Neural crest cell (in vitro differentiated cells): ENCODE data around the gene IL1R1. TPM values are rescaled to one million over a fixed set of nuclear protein-coding genes. Genes with fewer than 3 reads are reported as not detected.
"Not testable (repeated sequence)": the region's sequence is repeated elsewhere in the genome, so short reads cannot be mapped to it uniquely, and the experiment has no call there.

Experiments
- DNase-seq: peaks from one replicate; pipeline ENCODE4 v3.0.0; 2021; ENCODE audit warnings: low read depth, mixed read lengths, low spot score
- H3K27ac Mint-ChIP-seq: one replicate; pipeline ENCODE4 v1.8.0; 2021; ENCODE audit warnings: mild to moderate bottlenecking, mixed read lengths; ENCODE audit not compliant: unreplicated experiment
- H3K27me3 Mint-ChIP-seq: 2 replicates; pipeline ENCODE4 v1.8.0; 2021; ENCODE audit warnings: low read depth, mild to moderate bottlenecking, mixed read lengths
- H3K36me3 Mint-ChIP-seq: 2 replicates; pipeline ENCODE4 v1.8.0; 2021; ENCODE audit warnings: low read depth, mild to moderate bottlenecking, mixed read lengths
- H3K4me1 Mint-ChIP-seq: 2 replicates; pipeline ENCODE4 v1.8.0; 2021; ENCODE audit warnings: mixed read lengths
- H3K4me3 Mint-ChIP-seq: one replicate; pipeline ENCODE4 v1.8.0; 2021; ENCODE audit warnings: mild to moderate bottlenecking, mixed read lengths
- H3K9me3 Mint-ChIP-seq: 2 replicates; pipeline ENCODE4 v1.8.0; 2021; ENCODE audit warnings: mixed read lengths
- total RNA-seq: library from RNA; stranded (reverse); gene quantifications from 2 replicates; pipeline ENCODE4 v1.2.1, GENCODE V29; 2021
- TF ChIP-seq, protein P1 (sequence below): fragments of 200-600 bp; sonication (generic); conservative IDR thresholded peaks from 2 replicates; pipeline ENCODE4 v1.5.0; 2021; ENCODE audit warnings: antibody characterized with exemption, mild to moderate bottlenecking

Gene IL1R1
- total RNA-seq, 1 donor from 2014 or later: 0.14 TPM

DNA sequence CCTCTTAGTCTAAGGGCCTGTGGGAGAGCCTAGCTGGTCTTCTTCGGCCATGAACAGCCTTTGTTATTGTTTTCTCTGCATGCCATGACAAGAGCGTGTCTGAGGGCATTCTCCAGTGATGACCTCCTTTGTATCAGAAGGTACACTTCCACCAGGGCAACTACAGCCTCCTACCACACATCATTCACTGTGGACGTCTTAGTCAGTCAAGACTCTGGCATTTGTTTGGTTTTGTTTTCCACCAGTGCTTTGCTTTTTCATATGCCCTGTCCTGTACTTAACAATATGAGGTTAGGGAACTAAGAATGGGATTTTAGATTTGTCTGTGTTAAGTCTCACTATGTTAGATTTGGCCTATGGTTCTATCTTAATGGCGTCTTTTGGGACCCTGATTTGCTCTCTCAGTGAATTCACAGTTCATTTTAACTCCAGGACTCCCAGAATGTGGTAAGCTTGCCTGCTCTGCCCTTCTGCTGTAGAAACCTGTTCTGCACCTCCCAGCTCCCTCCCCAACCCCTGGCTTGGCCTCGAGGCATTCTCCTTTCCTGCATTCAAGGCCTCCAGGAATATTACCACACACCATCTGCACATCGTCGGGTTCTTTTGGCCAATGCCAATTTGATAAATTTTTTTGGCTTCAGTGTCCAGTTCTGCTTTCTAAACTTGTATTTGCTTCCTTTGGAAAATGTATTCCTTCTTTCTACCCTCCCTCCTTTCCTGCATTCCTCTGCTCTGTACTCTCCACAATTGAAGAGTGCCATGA, 42.8 kb upstream of the IL1R1 start:
- H3K27me3 Mint-ChIP-seq: no peaks in the 10 kb centered on the region
- H3K4me3 Mint-ChIP-seq: no peak overlapping the region
- TF ChIP-seq, protein P1, sequence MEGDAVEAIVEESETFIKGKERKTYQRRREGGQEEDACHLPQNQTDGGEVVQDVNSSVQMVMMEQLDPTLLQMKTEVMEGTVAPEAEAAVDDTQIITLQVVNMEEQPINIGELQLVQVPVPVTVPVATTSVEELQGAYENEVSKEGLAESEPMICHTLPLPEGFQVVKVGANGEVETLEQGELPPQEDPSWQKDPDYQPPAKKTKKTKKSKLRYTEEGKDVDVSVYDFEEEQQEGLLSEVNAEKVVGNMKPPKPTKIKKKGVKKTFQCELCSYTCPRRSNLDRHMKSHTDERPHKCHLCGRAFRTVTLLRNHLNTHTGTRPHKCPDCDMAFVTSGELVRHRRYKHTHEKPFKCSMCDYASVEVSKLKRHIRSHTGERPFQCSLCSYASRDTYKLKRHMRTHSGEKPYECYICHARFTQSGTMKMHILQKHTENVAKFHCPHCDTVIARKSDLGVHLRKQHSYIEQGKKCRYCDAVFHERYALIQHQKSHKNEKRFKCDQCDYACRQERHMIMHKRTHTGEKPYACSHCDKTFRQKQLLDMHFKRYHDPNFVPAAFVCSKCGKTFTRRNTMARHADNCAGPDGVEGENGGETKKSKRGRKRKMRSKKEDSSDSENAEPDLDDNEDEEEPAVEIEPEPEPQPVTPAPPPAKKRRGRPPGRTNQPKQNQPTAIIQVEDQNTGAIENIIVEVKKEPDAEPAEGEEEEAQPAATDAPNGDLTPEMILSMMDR: no peak
- H3K9me3 Mint-ChIP-seq: peaks cover 8% of the 10 kb centered on the region
- DNase-seq: no peak
- no peaks in the 10 kb centered on the region for H3K36me3 Mint-ChIP-seq
- no peaks in the 10 kb centered on the region for H3K4me1 Mint-ChIP-seq
- H3K27ac Mint-ChIP-seq: no peak overlapping the region

DNA sequence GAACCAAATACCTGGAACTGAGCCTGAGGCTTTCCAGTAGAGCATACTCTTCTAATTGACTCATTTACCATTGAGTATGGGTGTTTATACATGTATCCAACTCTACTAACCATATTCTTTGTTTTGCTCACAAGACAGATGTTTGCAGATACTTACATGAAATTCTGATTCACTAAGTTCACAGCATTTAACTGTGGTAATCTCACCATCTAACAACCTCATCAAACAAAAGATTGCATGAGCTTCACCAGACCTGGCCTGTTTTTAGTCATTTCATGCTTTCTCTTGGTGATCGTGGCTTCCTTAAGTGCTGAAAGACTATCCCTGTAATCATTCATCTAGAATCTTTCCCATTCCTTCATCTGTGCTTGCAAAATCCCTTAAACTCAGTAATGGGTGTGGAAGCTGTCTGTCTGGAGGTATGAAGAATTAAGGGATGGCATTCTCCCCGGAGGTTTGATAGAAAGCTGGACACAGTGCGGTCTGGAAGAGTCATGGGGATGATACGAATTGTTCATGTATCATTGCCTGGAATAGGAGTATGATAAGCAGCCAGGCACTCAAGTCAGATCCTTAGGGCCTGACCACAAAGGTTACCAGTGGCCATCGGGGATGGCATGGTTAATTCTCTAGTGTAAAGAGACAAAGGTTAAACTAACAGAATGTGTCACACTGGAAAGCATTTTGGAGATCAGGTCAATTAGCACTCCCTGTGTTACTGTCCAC, 42.0 kb upstream of the IL1R1 start:
- Mint-ChIP-seq H3K27me3 (no peaks in the 10 kb centered on the region), H3K9me3 (peaks cover 8% of the 10 kb centered on the region), H3K4me1 (no peaks in the 10 kb centered on the region), H3K27ac (no peak overlapping the region), H3K36me3 (no peaks in the 10 kb centered on the region), H3K4me3 (no peak overlapping the region)
- DNase-seq: no peak
- TF ChIP-seq, protein P1: no peak

DNA sequence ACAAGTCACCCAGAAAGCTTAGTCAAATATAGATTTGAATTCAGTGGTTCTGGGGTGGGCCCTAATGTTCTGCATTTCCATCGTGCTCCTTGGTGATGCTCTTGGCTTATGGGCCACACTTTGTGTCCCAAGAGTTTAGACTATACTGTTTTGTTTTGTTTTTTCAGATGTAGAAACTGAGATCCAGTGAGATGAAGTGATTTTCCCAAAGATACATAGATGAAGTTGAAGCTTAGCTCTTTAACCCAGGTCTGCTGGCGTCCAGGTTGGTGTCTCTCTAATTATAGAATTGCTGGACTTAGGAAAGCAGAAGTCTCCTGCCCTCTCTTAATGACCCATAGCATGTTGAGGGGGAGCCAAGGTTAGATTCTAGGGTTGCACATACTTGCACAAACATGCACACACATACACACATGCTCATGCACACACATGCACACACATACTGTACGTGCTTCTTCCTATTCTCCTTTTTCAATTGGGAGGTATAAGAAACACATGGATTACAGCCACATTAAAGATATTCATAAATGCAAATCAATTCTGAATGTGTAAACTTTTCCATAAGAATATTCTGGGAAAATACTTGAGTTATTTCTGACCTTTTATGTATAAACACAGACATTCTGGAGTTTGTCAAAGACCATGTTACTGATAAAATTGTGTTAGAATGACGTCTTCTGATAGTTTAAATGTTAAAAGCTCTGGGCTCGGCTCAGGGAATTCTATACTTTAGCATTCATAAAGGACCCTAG, 41.3 kb upstream of the IL1R1 start:
- no peaks in the 10 kb centered on the region for H3K4me1 Mint-ChIP-seq
- peaks cover 8% of the 10 kb centered on the region for H3K9me3 Mint-ChIP-seq
- no peaks in the 10 kb centered on the region for H3K27me3 Mint-ChIP-seq
- H3K4me3 Mint-ChIP-seq: no peak overlapping the region
- H3K36me3 Mint-ChIP-seq: no peaks in the 10 kb centered on the region
- DNase-seq: no peak
- H3K27ac Mint-ChIP-seq: no peak overlapping the region
- TF ChIP-seq, protein P1: no peak

DNA sequence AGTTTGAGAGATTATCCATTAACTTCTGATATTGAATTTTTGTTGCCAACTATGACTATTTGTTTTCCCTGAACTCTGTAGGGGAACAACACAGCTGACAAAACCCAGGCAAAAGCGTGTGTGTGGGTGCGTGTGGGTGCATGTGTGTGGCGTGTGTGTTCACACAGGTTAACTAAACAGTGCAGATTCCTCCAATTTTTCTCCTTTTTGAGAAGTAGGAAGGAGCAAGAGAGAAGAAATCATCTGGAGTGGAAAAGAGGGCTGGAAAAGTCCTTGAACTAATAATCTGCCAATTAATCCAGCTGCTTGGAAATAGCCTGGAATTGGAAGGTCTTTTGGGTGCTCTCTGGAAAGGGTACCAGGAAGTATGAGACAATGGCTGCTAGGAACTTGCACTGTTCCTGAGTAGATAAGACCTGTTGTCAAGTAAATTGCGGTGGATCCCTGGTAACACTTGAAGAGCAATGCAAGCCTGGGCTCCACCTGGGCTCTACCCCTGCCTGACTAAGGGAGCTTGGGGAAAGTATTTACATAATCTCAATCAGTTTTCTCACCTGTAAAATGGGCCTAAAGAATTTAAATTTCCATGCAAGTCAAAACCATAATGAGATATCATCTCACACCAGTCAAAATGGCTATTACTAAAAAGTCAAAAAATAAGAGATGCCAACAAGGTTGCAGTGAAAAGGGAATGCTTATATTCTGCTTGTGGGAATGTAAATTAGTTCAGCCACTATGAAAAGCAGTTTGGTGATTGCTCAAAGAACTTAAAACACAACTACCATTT, 40.5 kb upstream of the IL1R1 start:
- H3K4me3 Mint-ChIP-seq: no peak overlapping the region
- no peak overlapping the region for H3K27ac Mint-ChIP-seq
- H3K27me3 Mint-ChIP-seq: no peaks in the 10 kb centered on the region
- H3K36me3 Mint-ChIP-seq: no peaks in the 10 kb centered on the region
- no peaks in the 10 kb centered on the region for H3K4me1 Mint-ChIP-seq
- H3K9me3 Mint-ChIP-seq: peaks cover 8% of the 10 kb centered on the region
- no peak for DNase-seq
- TF ChIP-seq, protein P1: no peak

DNA sequence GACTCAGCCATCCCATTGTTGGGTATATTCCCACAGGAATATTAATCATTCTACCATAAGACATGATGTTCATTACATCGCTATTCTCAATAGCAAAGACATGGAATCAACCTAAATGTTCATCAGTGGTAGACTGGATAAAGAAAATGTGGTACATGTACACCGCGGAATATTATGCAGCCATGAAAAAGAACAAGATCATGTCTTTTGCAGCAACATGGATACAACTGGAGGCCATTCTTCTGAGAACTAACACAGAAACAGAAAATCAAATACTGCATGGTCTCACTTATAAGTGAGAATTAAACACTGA, 40.0 kb upstream of the IL1R1 start:
- not testable (repeated sequence) for H3K27ac Mint-ChIP-seq, DNase-seq, H3K36me3 Mint-ChIP-seq, H3K4me1 Mint-ChIP-seq, H3K4me3 Mint-ChIP-seq, H3K9me3 Mint-ChIP-seq, H3K27me3 Mint-ChIP-seq
